ENCODE results near the gene GUCA1A.

- TF ChIP-seq CTCF (conservative IDR thresholded peaks at IDR 0.05; ENCODE audit: low read depth, low read length) (no peak), EZH2 (IDR thresholded peaks at IDR 0.05; ENCODE audit: low read length, unreplicated experiment) (no peak), EZH2phosphoT487 (IDR thresholded peaks at IDR 0.05; ENCODE audit: borderline replicate concordance, low read length) (no peak)
These were observed 26.2 kb downstream of the GUCA1A start for GRCh38 chr6:42199106-42199981.
